ENCODE results near the gene SHD. TPM values are rescaled to one million over a fixed set of nuclear protein-coding genes. Genes with fewer than 3 reads are reported as not detected.

SHD gene
- total RNA-seq, 4 donors from 2014 or later: not detected

DNA sequence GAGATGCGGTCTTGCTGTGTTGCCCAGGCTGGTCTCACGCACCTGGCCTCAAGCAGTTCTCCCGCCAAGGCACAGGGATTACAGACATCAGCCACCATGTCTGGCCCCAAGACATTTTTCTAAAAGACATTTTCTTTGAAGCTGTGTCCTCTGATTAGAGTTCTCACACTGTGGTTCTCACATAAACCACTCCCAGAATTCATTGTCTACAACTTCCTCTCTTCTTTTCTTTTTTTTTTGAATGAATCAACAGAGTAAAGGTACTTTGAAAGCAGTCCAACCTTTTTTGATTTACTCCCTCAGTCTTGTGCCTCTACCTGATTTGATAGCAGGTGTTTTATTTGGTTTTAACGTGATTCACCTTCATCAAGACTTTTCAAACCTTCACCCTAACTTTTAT, 14.3 kb upstream of the SHD start:
- Histone ChIP-seq H3K4me3 (no peak overlapping the region), H3K9me3 (no peaks in the 10 kb centered on the region), H3K4me1 (no peaks in the 10 kb centered on the region), H3K27me3 (no peaks in the 10 kb centered on the region), H3K36me3 (peaks cover 26 to 98% (median 51%) of the 10 kb centered on the region in 3 donors), H3K27ac (no peak overlapping the region)
- no peak for DNase-seq
- 40 to 53% methylated on average over 4 of the region's 4 CpGs for WGBS, 2 donors
- intact Hi-C loops (cut with DNase I): loop anchor here (5.0 kb wide), 1 partner anchor 87 kb away; no protein-coding TSS in a partner anchor
- TF ChIP-seq, protein P1, sequence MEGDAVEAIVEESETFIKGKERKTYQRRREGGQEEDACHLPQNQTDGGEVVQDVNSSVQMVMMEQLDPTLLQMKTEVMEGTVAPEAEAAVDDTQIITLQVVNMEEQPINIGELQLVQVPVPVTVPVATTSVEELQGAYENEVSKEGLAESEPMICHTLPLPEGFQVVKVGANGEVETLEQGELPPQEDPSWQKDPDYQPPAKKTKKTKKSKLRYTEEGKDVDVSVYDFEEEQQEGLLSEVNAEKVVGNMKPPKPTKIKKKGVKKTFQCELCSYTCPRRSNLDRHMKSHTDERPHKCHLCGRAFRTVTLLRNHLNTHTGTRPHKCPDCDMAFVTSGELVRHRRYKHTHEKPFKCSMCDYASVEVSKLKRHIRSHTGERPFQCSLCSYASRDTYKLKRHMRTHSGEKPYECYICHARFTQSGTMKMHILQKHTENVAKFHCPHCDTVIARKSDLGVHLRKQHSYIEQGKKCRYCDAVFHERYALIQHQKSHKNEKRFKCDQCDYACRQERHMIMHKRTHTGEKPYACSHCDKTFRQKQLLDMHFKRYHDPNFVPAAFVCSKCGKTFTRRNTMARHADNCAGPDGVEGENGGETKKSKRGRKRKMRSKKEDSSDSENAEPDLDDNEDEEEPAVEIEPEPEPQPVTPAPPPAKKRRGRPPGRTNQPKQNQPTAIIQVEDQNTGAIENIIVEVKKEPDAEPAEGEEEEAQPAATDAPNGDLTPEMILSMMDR (IDR thresholded peaks at IDR 0.05): no peak
- TF ChIP-seq POLR2A (IDR thresholded peaks at IDR 0.05): no peak

DNA sequence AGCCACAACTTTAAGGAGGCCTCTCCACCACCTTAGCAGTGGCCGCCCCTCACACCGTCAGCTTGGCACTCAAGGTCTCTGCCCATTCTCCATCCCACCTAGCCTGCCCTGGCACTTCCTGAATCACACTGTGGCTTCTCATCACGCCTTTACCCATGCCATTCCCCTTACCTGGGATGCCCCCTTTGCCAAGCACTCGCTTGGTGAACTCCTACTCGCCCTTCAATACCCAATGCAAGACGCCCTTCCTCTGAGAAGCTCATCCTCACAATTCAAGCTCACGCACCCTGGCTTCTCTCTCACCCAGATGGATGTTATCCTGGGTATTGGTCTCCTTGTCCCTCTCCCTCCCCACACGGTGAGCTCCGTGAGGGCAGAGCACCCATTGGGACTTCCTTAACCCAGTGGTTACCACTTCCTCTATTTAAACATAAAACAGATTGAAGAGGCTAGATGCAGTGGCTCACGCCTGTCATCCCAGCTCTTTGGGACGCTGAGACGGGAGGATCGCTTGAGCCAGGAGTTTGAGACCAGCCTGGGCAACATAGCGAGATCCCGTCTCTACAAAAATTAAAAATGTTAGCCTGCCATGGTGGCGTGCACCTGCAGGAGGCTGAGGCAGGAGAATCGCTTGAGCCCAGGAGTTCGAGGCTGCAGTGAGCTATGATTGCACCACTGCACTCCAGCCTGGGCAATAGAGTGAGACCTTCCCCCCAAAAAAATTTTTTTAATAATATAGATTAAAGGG, 12.6 kb upstream of the SHD start:
- Histone ChIP-seq H3K4me1 (no peaks in the 10 kb centered on the region), H3K27me3 (no peaks in the 10 kb centered on the region), H3K4me3 (no peak overlapping the region), H3K36me3 (peaks cover 23 to 98% (median 48%) of the 10 kb centered on the region in 3 donors), H3K27ac (no peak overlapping the region), H3K9me3 (no peaks in the 10 kb centered on the region)
- 81 to 85% methylated on average over 16 to 18 of the region's 18 CpGs for WGBS, 2 donors
- intact Hi-C loops (cut with DNase I): loop anchor here (5.0 kb wide), 1 partner anchor 86 kb away; no protein-coding TSS in a partner anchor
- TF ChIP-seq, protein P1 (IDR thresholded peaks at IDR 0.05): no peak
- TF ChIP-seq POLR2A (IDR thresholded peaks at IDR 0.05): no peak
- DNase-seq: no peak

DNA sequence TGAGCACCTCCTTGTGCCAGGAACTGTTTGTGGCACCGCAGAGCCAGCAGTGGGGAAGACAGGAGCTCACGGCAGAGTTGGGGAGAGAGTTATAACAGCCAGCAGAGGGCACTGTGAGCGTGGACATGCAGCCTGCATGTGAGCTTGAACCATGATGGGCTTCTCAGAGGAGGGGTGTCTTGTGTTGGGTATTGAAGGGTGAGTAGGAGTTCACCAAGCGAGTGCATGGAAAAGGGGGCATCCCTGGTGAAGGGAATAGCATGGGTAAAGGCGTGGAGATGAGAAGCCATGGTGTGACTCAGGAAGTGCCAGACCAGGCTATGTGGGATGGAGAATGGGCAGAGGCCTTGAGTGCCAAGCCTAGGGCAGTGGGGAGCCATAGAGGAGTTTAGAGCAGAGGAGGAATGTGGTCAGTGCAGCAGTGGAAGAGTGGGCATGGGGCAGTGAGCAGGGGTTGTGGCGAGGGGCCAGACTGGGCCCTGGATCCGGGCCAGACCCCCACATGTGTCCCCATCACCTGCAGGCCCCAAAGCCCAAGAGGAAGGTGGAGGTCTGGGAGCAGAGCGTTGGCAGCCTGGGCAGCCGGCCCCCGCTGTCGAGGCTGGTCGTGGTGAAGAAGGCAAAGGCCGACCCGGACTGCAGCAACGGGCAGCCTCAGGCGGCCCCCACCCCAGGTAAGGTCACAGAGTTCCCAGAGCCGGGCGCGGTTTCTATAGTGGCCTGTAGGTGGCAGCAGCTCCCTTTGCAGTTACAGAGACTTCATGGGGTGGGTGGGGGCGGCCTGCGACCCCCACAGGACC, 11.8 kb upstream of the SHD start:
- TF ChIP-seq POLR2A (IDR thresholded peaks at IDR 0.05): no peak
- TF ChIP-seq, protein P1 (IDR thresholded peaks at IDR 0.05): peak; percentile 67 to 79 (median 72)
- no peaks in the 10 kb centered on the region for H3K9me3 ChIP-seq
- no peak overlapping the region for H3K27ac ChIP-seq
- no peaks in the 10 kb centered on the region for H3K4me1 ChIP-seq
- H3K36me3 ChIP-seq: peaks cover 17 to 98% (median 42%) of the 10 kb centered on the region in 3 donors
- H3K4me3 ChIP-seq: no peak overlapping the region
- 38 to 55% methylated on average over 10 to 18 of the region's 21 CpGs for WGBS, 2 donors
- no peak for DNase-seq
- H3K27me3 ChIP-seq: no peaks in the 10 kb centered on the region
- intact Hi-C loops (cut with DNase I): loop anchor here (5.0 kb wide), 1 partner anchor 85 kb away; no protein-coding TSS in a partner anchor

DNA sequence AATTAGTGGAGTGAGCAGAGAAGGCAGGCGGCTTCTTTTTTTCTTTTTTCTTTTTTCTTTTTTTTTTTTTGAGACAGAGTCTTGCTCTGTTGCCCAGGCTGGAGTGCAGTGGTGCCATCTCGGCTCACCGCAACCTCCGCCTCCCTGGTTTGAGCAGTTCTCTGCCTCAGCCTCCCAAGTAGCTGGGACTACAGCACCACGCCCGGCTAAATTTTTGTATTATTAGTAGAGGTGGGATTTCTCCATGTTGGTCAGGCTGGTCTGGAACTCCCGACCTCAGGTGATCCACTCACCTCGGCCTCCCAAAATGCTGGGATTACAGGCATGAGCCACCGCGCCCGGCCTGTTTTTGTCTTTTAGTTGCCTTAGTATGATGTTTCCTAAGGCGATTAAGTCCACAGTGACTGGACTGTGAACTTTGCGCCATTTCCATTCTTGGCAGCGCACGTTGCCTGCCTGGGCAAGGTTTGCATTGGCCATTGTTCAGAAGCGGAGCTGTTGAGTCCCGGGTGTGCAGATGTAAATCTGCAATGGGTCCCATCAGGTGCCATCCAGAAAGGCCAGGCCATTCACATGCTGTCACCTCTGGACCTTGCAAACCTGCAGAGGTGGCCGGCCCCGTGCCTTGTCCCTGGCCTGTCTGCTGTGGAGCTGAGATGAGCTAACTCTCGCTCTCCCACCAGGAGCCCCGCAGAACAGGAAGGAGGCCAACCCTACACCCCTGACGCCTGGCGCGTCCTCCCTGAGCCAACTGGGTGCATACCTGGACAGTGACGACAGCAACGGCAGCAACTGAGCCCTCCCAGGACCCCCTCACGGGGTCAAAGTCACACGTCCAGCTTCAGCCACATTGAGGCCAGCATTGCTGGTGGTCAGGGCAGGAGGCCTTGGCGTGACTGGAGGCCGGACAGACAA, 10.9 kb upstream of the SHD start:
- H3K36me3 ChIP-seq: peaks cover 16 to 93% (median 37%) of the 10 kb centered on the region in 3 donors

More for the DNA sequence above, 10.9 kb upstream of the SHD start:
- intact Hi-C loops (cut with DNase I): loop anchor here (5.0 kb wide), 1 partner anchor 84 kb away; no protein-coding TSS in a partner anchor
- 75 to 79% methylated on average over 14 to 18 of the region's 30 CpGs for WGBS, 2 donors
- Histone ChIP-seq H3K4me1 (no peaks in the 10 kb centered on the region), H3K4me3 (no peak overlapping the region), H3K27me3 (no peaks in the 10 kb centered on the region), H3K27ac (no peak overlapping the region), H3K9me3 (no peaks in the 10 kb centered on the region)
- DNase-seq: no peak
- TF ChIP-seq, protein P1 (IDR thresholded peaks at IDR 0.05): no peak
- TF ChIP-seq POLR2A (IDR thresholded peaks at IDR 0.05): no peak
